Measurements from ENCODE around the gene DTX1.

The DTX1 gene

GRCh38 chr12:113056631-113057488 lies at the start of gene DTX1:
TSS of gene DTX1 (plus strand) at chr12:113056730. CDS start at chr12:113058193, 1,463 bp downstream.
- no peaks in the 10 kb centered on the region for H4K20me1 ChIP-seq (ENCODE audit: control insufficient read depth, insufficient read depth, low read depth, low read length)
- H3K27me3 ChIP-seq (ENCODE audit: control insufficient read depth, low read length), result no peaks in the 10 kb centered on the region
- peak within 1 kb of the TSS; percentile 94 for H3K4me3 ChIP-seq (ENCODE audit: low read length)
- H3K9me2 ChIP-seq (replicated peaks; ENCODE audit: control insufficient read depth, low read length), result no peaks in the 10 kb centered on the region
- H3F3A ChIP-seq (ENCODE audit: control insufficient read depth, insufficient read depth), result peaks cover 66% of the 10 kb centered on the region
- TF ChIP-seq, protein P1, sequence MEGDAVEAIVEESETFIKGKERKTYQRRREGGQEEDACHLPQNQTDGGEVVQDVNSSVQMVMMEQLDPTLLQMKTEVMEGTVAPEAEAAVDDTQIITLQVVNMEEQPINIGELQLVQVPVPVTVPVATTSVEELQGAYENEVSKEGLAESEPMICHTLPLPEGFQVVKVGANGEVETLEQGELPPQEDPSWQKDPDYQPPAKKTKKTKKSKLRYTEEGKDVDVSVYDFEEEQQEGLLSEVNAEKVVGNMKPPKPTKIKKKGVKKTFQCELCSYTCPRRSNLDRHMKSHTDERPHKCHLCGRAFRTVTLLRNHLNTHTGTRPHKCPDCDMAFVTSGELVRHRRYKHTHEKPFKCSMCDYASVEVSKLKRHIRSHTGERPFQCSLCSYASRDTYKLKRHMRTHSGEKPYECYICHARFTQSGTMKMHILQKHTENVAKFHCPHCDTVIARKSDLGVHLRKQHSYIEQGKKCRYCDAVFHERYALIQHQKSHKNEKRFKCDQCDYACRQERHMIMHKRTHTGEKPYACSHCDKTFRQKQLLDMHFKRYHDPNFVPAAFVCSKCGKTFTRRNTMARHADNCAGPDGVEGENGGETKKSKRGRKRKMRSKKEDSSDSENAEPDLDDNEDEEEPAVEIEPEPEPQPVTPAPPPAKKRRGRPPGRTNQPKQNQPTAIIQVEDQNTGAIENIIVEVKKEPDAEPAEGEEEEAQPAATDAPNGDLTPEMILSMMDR (IDR thresholded peaks at IDR 0.05; ENCODE audit: low read depth, low read length, poor library complexity, severe bottlenecking), result no peak
- TF ChIP-seq EZH2phosphoT487 (IDR thresholded peaks at IDR 0.05; ENCODE audit: borderline replicate concordance, low read length), result no peak
- peak within 1 kb of the TSS; percentile 99 for H3K27ac ChIP-seq (ENCODE audit: low read depth, low read length)
- H3K4me2 ChIP-seq (ENCODE audit: low read length), result peak within 1 kb of the TSS; percentile 99
- no peaks in the 10 kb centered on the region for H3K9me3 ChIP-seq (ENCODE audit: control insufficient read depth, insufficient read depth, low read length)
- H3K36me3 ChIP-seq (ENCODE audit: control insufficient read depth, low read length), result peaks cover 77% of the 10 kb centered on the region
- peaks cover 67% of the 10 kb centered on the region for H3K4me1 ChIP-seq (ENCODE audit: control insufficient read depth, low read length)
- H3K79me2 ChIP-seq (ENCODE audit: control insufficient read depth, low read length), result peaks cover 84% of the 10 kb centered on the region

GRCh38 chr12:113007166-113007565 lies 49.4 kb upstream of the DTX1 start:
- Histone ChIP-seq H3K36me3 (ENCODE audit: control insufficient read depth, low read length) (no peaks in the 10 kb centered on the region), H4K20me1 (ENCODE audit: control insufficient read depth, insufficient read depth, low read depth, low read length) (no peaks in the 10 kb centered on the region), H3K4me3 (ENCODE audit: low read length) (no peak overlapping the region), H3K9me2 (replicated peaks; ENCODE audit: control insufficient read depth, low read length) (no peaks in the 10 kb centered on the region), H3K4me1 (ENCODE audit: control insufficient read depth, low read length) (no peaks in the 10 kb centered on the region), H3K9me3 (ENCODE audit: control insufficient read depth, insufficient read depth, low read length) (peaks cover 7% of the 10 kb centered on the region; the same call in 1 of the 2 replicates), H3K79me2 (ENCODE audit: control insufficient read depth, low read length) (no peaks in the 10 kb centered on the region), H3K27ac (ENCODE audit: low read depth, low read length) (no peak overlapping the region), H3F3A (ENCODE audit: control insufficient read depth, insufficient read depth) (no peaks in the 10 kb centered on the region), H3K27me3 (ENCODE audit: control insufficient read depth, low read length) (no peaks in the 10 kb centered on the region), H3K4me2 (ENCODE audit: low read length) (no peak overlapping the region)
- no peak for TF ChIP-seq EZH2phosphoT487 (IDR thresholded peaks at IDR 0.05; ENCODE audit: borderline replicate concordance, low read length)
- TF ChIP-seq, protein P1 (IDR thresholded peaks at IDR 0.05; ENCODE audit: low read depth, low read length, poor library complexity, severe bottlenecking), result no peak

DNA sequence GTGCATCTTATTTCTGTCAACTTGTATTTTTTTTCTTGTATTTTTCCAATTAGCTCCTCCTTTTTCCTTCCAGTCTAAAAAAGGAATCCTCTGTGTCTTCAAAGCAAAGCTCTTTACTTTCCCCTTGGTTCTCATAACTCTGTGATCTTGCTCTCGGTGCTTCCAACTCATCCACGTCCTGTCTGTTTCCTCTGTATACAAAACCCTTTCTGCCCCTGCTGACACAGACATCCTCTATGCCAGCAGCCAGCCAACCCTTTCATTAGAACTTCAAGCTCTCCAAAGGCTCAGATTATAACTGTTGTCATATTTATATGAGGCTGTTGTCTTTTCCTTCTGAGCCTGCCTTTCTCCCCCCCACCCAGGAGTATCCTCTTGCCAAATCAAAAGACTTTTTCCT lies 45.8 kb upstream of the DTX1 start:
- no peaks in the 10 kb centered on the region for H3K4me1 ChIP-seq (ENCODE audit: control insufficient read depth, low read length)
- H3K9me2 ChIP-seq (replicated peaks; ENCODE audit: control insufficient read depth, low read length), result no peaks in the 10 kb centered on the region
- no peak overlapping the region for H3K4me3 ChIP-seq (ENCODE audit: low read length)
- H3K4me2 ChIP-seq (ENCODE audit: low read length), result no peak overlapping the region
- no peaks in the 10 kb centered on the region for H3K27me3 ChIP-seq (ENCODE audit: control insufficient read depth, low read length)
- H3K9me3 ChIP-seq (ENCODE audit: control insufficient read depth, insufficient read depth, low read length), result peaks cover 7% of the 10 kb centered on the region; the same call in 1 of the 2 replicates
- H3K27ac ChIP-seq (ENCODE audit: low read depth, low read length), result no peak overlapping the region
- H4K20me1 ChIP-seq (ENCODE audit: control insufficient read depth, insufficient read depth, low read depth, low read length), result no peaks in the 10 kb centered on the region
- H3K36me3 ChIP-seq (ENCODE audit: control insufficient read depth, low read length), result no peaks in the 10 kb centered on the region
- TF ChIP-seq, protein P1 (IDR thresholded peaks at IDR 0.05; ENCODE audit: low read depth, low read length, poor library complexity, severe bottlenecking), result no peak
- H3F3A ChIP-seq (ENCODE audit: control insufficient read depth, insufficient read depth), result no peaks in the 10 kb centered on the region
- no peaks in the 10 kb centered on the region for H3K79me2 ChIP-seq (ENCODE audit: control insufficient read depth, low read length)
